ENCODE data around the gene ZIM2. TPM values are rescaled to one million over a fixed set of nuclear protein-coding genes. Genes with fewer than 3 reads are reported as not detected.
A peak's percentile ranks its signal among the peaks of the same experiment; 100 is the strongest.

The ZIM2 gene
- polyA plus RNA-seq: under 1 TPM in 1 of 2 donors, not detected in 1; 0.01 TPM

- no peaks in the 10 kb centered on the region for H3K27me3 ChIP-seq (ENCODE audit: control insufficient read depth in 1 of 2, insufficient read depth in 2 of 2, low read length in 2 of 2)
- WGBS, 2 donors: 54 to 58% methylated on average over 36 to 49 of the region's 49 CpGs
- H3K4me3 ChIP-seq (ENCODE audit: low read depth in 1 of 2, low read length in 2 of 2): peak within 1 kb of the TSS; percentile 21 to 23
- H3K9me3 ChIP-seq (ENCODE audit: control insufficient read depth in 2 of 2, insufficient read depth in 1 of 2, low read depth in 1 of 2, low read length in 1 of 2): peaks cover 15 to 37% of the 10 kb centered on the region in 2 donors
- peak within 1 kb of the TSS; percentile 41 to 64 for H3K27ac ChIP-seq (ENCODE audit: low read depth in 2 of 2, low read length in 1 of 2)
- H3K4me1 ChIP-seq (ENCODE audit: control insufficient read depth in 2 of 2, insufficient read depth in 2 of 2, low read length in 1 of 2): no peaks in the 10 kb centered on the region
- no peaks in the 10 kb centered on the region for H3K36me3 ChIP-seq (ENCODE audit: control insufficient read depth in 2 of 2, insufficient read depth in 2 of 2, low read length in 1 of 2)
These were observed at the start of gene ZIM2, which contains the start of gene PEG3 for GRCh38 chr19:56840451-56841192. Gene ZIM2 (minus strand): TSS chr19:56840726. CDS start chr19:56824277, 16,449 bp downstream. Gene PEG3 (minus strand): TSS chr19:56840726. CDS start chr19:56824655, 16,071 bp downstream.

GRCh38 chr19:56885173-56885985, 44.9 kb upstream of the ZIM2 start:
- peaks cover 12 to 14% of the 10 kb centered on the region in 2 donors for H3K9me3 ChIP-seq (ENCODE audit: control insufficient read depth in 2 of 2, insufficient read depth in 1 of 2, low read depth in 1 of 2, low read length in 1 of 2)
- WGBS, 2 donors: 33 to 39% methylated on average over 14 of the region's 14 CpGs

GRCh38 chr19:56884441-56884840, 43.9 kb upstream of the ZIM2 start:
- Histone ChIP-seq H3K4me1 (ENCODE audit: control insufficient read depth in 2 of 2, insufficient read depth in 2 of 2, low read length in 1 of 2) (no peaks in the 10 kb centered on the region), H3K27ac (ENCODE audit: low read depth in 2 of 2, low read length in 1 of 2) (no peak overlapping the region), H3K36me3 (ENCODE audit: control insufficient read depth in 2 of 2, insufficient read depth in 2 of 2, low read length in 1 of 2) (no peaks in the 10 kb centered on the region), H3K27me3 (ENCODE audit: control insufficient read depth in 1 of 2, insufficient read depth in 2 of 2, low read length in 2 of 2) (no peaks in the 10 kb centered on the region), H3K9me3 (ENCODE audit: control insufficient read depth in 2 of 2, insufficient read depth in 1 of 2, low read depth in 1 of 2, low read length in 1 of 2) (peaks cover 12 to 14% of the 10 kb centered on the region in 2 donors), H3K4me3 (ENCODE audit: low read depth in 1 of 2, low read length in 2 of 2) (no peak overlapping the region)
- WGBS, 2 donors: 61 to 63% methylated on average over 5 of the region's 5 CpGs

More at GRCh38 chr19:56885173-56885985, 44.9 kb upstream of the ZIM2 start:
- Histone ChIP-seq H3K4me3 (ENCODE audit: low read depth in 1 of 2, low read length in 2 of 2) (no peak overlapping the region), H3K27ac (ENCODE audit: low read depth in 2 of 2, low read length in 1 of 2) (no peak overlapping the region), H3K36me3 (ENCODE audit: control insufficient read depth in 2 of 2, insufficient read depth in 2 of 2, low read length in 1 of 2) (no peaks in the 10 kb centered on the region), H3K4me1 (ENCODE audit: control insufficient read depth in 2 of 2, insufficient read depth in 2 of 2, low read length in 1 of 2) (no peaks in the 10 kb centered on the region), H3K27me3 (ENCODE audit: control insufficient read depth in 1 of 2, insufficient read depth in 2 of 2, low read length in 2 of 2) (no peaks in the 10 kb centered on the region)

- Histone ChIP-seq H3K4me1 (ENCODE audit: control insufficient read depth in 2 of 2, insufficient read depth in 2 of 2, low read length in 1 of 2) (no peaks in the 10 kb centered on the region), H3K9me3 (ENCODE audit: control insufficient read depth in 2 of 2, insufficient read depth in 1 of 2, low read depth in 1 of 2, low read length in 1 of 2) (peaks cover 14 to 25% of the 10 kb centered on the region in 2 donors), H3K36me3 (ENCODE audit: control insufficient read depth in 2 of 2, insufficient read depth in 2 of 2, low read length in 1 of 2) (no peaks in the 10 kb centered on the region), H3K4me3 (ENCODE audit: low read depth in 1 of 2, low read length in 2 of 2) (no peak overlapping the region), H3K27me3 (ENCODE audit: control insufficient read depth in 1 of 2, insufficient read depth in 2 of 2, low read length in 2 of 2) (no peaks in the 10 kb centered on the region), H3K27ac (ENCODE audit: low read depth in 2 of 2, low read length in 1 of 2) (no peak overlapping the region)
- 72 to 73% methylated on average over 5 of the region's 5 CpGs for WGBS, 2 donors
These were observed 40.2 kb upstream of the ZIM2 start for GRCh38 chr19:56880592-56881190.

GRCh38 chr19:56877069-56877715, 36.7 kb upstream of the ZIM2 start:
- Histone ChIP-seq H3K9me3 (ENCODE audit: control insufficient read depth in 2 of 2, insufficient read depth in 1 of 2, low read depth in 1 of 2, low read length in 1 of 2) (peaks cover 10 to 34% of the 10 kb centered on the region in 2 donors), H3K4me1 (ENCODE audit: control insufficient read depth in 2 of 2, insufficient read depth in 2 of 2, low read length in 1 of 2) (no peaks in the 10 kb centered on the region), H3K27ac (ENCODE audit: low read depth in 2 of 2, low read length in 1 of 2) (no peak overlapping the region), H3K4me3 (ENCODE audit: low read depth in 1 of 2, low read length in 2 of 2) (no peak overlapping the region), H3K27me3 (ENCODE audit: control insufficient read depth in 1 of 2, insufficient read depth in 2 of 2, low read length in 2 of 2) (no peaks in the 10 kb centered on the region), H3K36me3 (ENCODE audit: control insufficient read depth in 2 of 2, insufficient read depth in 2 of 2, low read length in 1 of 2) (no peaks in the 10 kb centered on the region)
- 63 to 65% methylated on average over 19 of the region's 19 CpGs for WGBS, 2 donors

GRCh38 chr19:56875717-56876116, 35.2 kb upstream of the ZIM2 start:
- H3K9me3 ChIP-seq (ENCODE audit: control insufficient read depth in 2 of 2, insufficient read depth in 1 of 2, low read depth in 1 of 2, low read length in 1 of 2): peaks cover 8 to 31% of the 10 kb centered on the region in 2 donors
- H3K27me3 ChIP-seq (ENCODE audit: control insufficient read depth in 1 of 2, insufficient read depth in 2 of 2, low read length in 2 of 2): no peaks in the 10 kb centered on the region
- H3K27ac ChIP-seq (ENCODE audit: low read depth in 2 of 2, low read length in 1 of 2): no peak overlapping the region
- H3K4me1 ChIP-seq (ENCODE audit: control insufficient read depth in 2 of 2, insufficient read depth in 2 of 2, low read length in 1 of 2): no peaks in the 10 kb centered on the region
- no peaks in the 10 kb centered on the region for H3K36me3 ChIP-seq (ENCODE audit: control insufficient read depth in 2 of 2, insufficient read depth in 2 of 2, low read length in 1 of 2)
- no peak overlapping the region for H3K4me3 ChIP-seq (ENCODE audit: low read depth in 1 of 2, low read length in 2 of 2)
- 56 to 63% methylated on average over 3 of the region's 3 CpGs for WGBS, 2 donors

- Histone ChIP-seq H3K27ac (ENCODE audit: low read depth in 2 of 2, low read length in 1 of 2) (no peak overlapping the region), H3K36me3 (ENCODE audit: control insufficient read depth in 2 of 2, insufficient read depth in 2 of 2, low read length in 1 of 2) (no peaks in the 10 kb centered on the region), H3K4me3 (ENCODE audit: low read depth in 1 of 2, low read length in 2 of 2) (no peak overlapping the region), H3K27me3 (ENCODE audit: control insufficient read depth in 1 of 2, insufficient read depth in 2 of 2, low read length in 2 of 2) (no peaks in the 10 kb centered on the region), H3K4me1 (ENCODE audit: control insufficient read depth in 2 of 2, insufficient read depth in 2 of 2, low read length in 1 of 2) (no peaks in the 10 kb centered on the region), H3K9me3 (ENCODE audit: control insufficient read depth in 2 of 2, insufficient read depth in 1 of 2, low read depth in 1 of 2, low read length in 1 of 2) (peaks cover 8 to 36% of the 10 kb centered on the region in 2 donors)
- 87 to 91% methylated on average over 4 of the region's 4 CpGs for WGBS, 2 donors
These were observed 34.0 kb upstream of the ZIM2 start for GRCh38 chr19:56874530-56874929.

GRCh38 chr19:56873493-56873892, 33.0 kb upstream of the ZIM2 start:
- 66 to 80% methylated on average over 5 of the region's 5 CpGs for WGBS, 2 donors
- peaks cover 8 to 37% of the 10 kb centered on the region in 2 donors for H3K9me3 ChIP-seq (ENCODE audit: control insufficient read depth in 2 of 2, insufficient read depth in 1 of 2, low read depth in 1 of 2, low read length in 1 of 2)
- no peak overlapping the region for H3K27ac ChIP-seq (ENCODE audit: low read depth in 2 of 2, low read length in 1 of 2)
- no peaks in the 10 kb centered on the region for H3K27me3 ChIP-seq (ENCODE audit: control insufficient read depth in 1 of 2, insufficient read depth in 2 of 2, low read length in 2 of 2)
- H3K36me3 ChIP-seq (ENCODE audit: control insufficient read depth in 2 of 2, insufficient read depth in 2 of 2, low read length in 1 of 2): no peaks in the 10 kb centered on the region
- no peaks in the 10 kb centered on the region for H3K4me1 ChIP-seq (ENCODE audit: control insufficient read depth in 2 of 2, insufficient read depth in 2 of 2, low read length in 1 of 2)
- H3K4me3 ChIP-seq (ENCODE audit: low read depth in 1 of 2, low read length in 2 of 2): no peak overlapping the region

- WGBS, 2 donors: 74 to 82% methylated on average over 8 of the region's 8 CpGs
These were observed 29.4 kb upstream of the ZIM2 start for GRCh38 chr19:56869886-56870285.

More at GRCh38 chr19:56869886-56870285, 29.4 kb upstream of the ZIM2 start:
- no peaks in the 10 kb centered on the region for H3K4me1 ChIP-seq (ENCODE audit: control insufficient read depth in 2 of 2, insufficient read depth in 2 of 2, low read length in 1 of 2)
- H3K27ac ChIP-seq (ENCODE audit: low read depth in 2 of 2, low read length in 1 of 2): no peak overlapping the region
- no peaks in the 10 kb centered on the region for H3K36me3 ChIP-seq (ENCODE audit: control insufficient read depth in 2 of 2, insufficient read depth in 2 of 2, low read length in 1 of 2)
- no peak overlapping the region for H3K4me3 ChIP-seq (ENCODE audit: low read depth in 1 of 2, low read length in 2 of 2)
- peaks cover 5 to 23% of the 10 kb centered on the region in 2 donors for H3K9me3 ChIP-seq (ENCODE audit: control insufficient read depth in 2 of 2, insufficient read depth in 1 of 2, low read depth in 1 of 2, low read length in 1 of 2)
- H3K27me3 ChIP-seq (ENCODE audit: control insufficient read depth in 1 of 2, insufficient read depth in 2 of 2, low read length in 2 of 2): no peaks in the 10 kb centered on the region

Measured in esophagus (tissue), 2 donors.